Upper lobe of left lung (tissue), 4 donors: ENCODE results near the gene ARHGAP23.

Experiments used
- EP300 ChIP-seq, 4 donors: sonication (generic); formaldehyde crosslinking; IDR thresholded peaks; one replicate each; pipeline ENCODE4 v1.5.1; 2017; ENCODE audit warnings: antibody characterized with exemption in 4 of 4, control low read depth in 2 of 4
- POLR2A ChIP-seq, 4 donors: fragments of 450-650 bp; IDR thresholded peaks; one replicate each; pipeline ENCODE4 v1.5.1; 2016 to 2017; ENCODE audit warnings: antibody characterized with exemption in 4 of 4, mild to moderate bottlenecking in 2 of 4
- POLR2AphosphoS5 ChIP-seq, 2 donors: sonication (generic); formaldehyde crosslinking; IDR thresholded peaks; one replicate each; pipeline ENCODE4 v1.5.1; 2017; ENCODE audit warnings: antibody characterized with exemption in 2 of 2
- TF ChIP-seq, protein P1 (sequence below), 6 experiments: fragments of 450-650 bp in 4 of 6; fragments of 200-600 bp in 2 of 6; sonication (generic) in 2 of 6; IDR thresholded peaks; one replicate each; pipeline ENCODE4 v1.5.1; 2016 to 2019; ENCODE audit warnings: antibody characterized with exemption in 6 of 6

DNA sequence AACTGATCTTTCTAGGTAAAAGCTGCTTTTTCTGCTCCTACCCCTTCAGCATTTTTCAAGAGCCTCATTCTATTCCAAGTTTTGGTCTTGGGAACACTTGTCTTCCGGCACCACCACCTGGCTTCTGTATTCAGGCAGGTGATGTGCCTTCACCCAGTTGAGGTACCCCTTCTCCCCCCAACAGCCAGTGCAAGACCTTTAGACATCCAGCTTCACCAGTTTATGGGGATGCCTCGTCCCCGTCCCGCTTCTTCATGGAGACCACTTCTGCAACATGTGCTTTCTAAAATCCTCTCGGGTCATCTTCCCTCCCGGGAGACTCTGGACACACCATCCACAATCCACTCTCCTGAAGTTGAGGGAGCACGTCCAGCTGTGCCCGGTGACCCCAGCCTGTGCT, 107.6 kb downstream of the ARHGAP23 start:
- TF ChIP-seq, protein P1, sequence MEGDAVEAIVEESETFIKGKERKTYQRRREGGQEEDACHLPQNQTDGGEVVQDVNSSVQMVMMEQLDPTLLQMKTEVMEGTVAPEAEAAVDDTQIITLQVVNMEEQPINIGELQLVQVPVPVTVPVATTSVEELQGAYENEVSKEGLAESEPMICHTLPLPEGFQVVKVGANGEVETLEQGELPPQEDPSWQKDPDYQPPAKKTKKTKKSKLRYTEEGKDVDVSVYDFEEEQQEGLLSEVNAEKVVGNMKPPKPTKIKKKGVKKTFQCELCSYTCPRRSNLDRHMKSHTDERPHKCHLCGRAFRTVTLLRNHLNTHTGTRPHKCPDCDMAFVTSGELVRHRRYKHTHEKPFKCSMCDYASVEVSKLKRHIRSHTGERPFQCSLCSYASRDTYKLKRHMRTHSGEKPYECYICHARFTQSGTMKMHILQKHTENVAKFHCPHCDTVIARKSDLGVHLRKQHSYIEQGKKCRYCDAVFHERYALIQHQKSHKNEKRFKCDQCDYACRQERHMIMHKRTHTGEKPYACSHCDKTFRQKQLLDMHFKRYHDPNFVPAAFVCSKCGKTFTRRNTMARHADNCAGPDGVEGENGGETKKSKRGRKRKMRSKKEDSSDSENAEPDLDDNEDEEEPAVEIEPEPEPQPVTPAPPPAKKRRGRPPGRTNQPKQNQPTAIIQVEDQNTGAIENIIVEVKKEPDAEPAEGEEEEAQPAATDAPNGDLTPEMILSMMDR (IDR thresholded peaks at IDR 0.05) = no peak
- TF ChIP-seq POLR2AphosphoS5 (IDR thresholded peaks at IDR 0.05) (no peak), POLR2A (IDR thresholded peaks at IDR 0.05) (no peak), EP300 (IDR thresholded peaks at IDR 0.05) (no peak)
